DOHH2 (cell line): ENCODE results near the gene PPFIA3.

Experiments
- EZH2phosphoT487 ChIP-seq: fragments of 200-600 bp; sonication (generic); IDR thresholded peaks from 2 replicates; pipeline ENCODE4 v1.6.1; 2017; ENCODE audit warnings: borderline replicate concordance, mild to moderate bottlenecking, antibody characterized with exemption, low read length, moderate library complexity, mixed read lengths
- TF ChIP-seq, protein P1 (sequence below): fragments of 200-600 bp; sonication (generic); IDR thresholded peaks from one replicate; pipeline ENCODE4 v1.5.1; 2014; ENCODE audit warnings: antibody characterized with exemption, mild to moderate bottlenecking, low read depth, low read length; ENCODE audit not compliant: poor library complexity, severe bottlenecking

- TF ChIP-seq, protein P1, sequence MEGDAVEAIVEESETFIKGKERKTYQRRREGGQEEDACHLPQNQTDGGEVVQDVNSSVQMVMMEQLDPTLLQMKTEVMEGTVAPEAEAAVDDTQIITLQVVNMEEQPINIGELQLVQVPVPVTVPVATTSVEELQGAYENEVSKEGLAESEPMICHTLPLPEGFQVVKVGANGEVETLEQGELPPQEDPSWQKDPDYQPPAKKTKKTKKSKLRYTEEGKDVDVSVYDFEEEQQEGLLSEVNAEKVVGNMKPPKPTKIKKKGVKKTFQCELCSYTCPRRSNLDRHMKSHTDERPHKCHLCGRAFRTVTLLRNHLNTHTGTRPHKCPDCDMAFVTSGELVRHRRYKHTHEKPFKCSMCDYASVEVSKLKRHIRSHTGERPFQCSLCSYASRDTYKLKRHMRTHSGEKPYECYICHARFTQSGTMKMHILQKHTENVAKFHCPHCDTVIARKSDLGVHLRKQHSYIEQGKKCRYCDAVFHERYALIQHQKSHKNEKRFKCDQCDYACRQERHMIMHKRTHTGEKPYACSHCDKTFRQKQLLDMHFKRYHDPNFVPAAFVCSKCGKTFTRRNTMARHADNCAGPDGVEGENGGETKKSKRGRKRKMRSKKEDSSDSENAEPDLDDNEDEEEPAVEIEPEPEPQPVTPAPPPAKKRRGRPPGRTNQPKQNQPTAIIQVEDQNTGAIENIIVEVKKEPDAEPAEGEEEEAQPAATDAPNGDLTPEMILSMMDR, result no peak
- no peak for TF ChIP-seq EZH2phosphoT487
Observed at GRCh38 chr19:49136771-49137171, 17.4 kb downstream of the PPFIA3 start.
